ENCODE results near the gene SFTPA2.
A peak's percentile ranks its signal among the peaks of the same experiment; 100 is the strongest.
"Not testable (repeated sequence)": the region's sequence is repeated elsewhere in the genome, so short reads cannot be mapped to it uniquely, and the experiment has no call there.

Gene SFTPA2

GRCh38 chr10:79560160-79560709, at the start of gene SFTPA2:
TSS of gene SFTPA2 (minus strand) at chr10:79560407. CDS start at chr10:79559483, 924 bp downstream.
- DNase-seq (ENCODE audit: low read depth in 1 of 2, low spot score in 1 of 2): no peak

- DNase-seq (ENCODE audit: low read depth in 1 of 2, low spot score in 1 of 2): no peak
Measured at GRCh38 chr10:79608505-79609375, 48.5 kb upstream of the SFTPA2 start.

GRCh38 chr10:79605308-79605707, 45.1 kb upstream of the SFTPA2 start:
- DNase-seq (ENCODE audit: low read depth in 1 of 2, low spot score in 1 of 2): no peak

- DNase-seq (ENCODE audit: low read depth in 1 of 2, low spot score in 1 of 2): no peak
Measured at GRCh38 chr10:79604294-79604693, 44.1 kb upstream of the SFTPA2 start.

GRCh38 chr10:79602953-79603352, 42.7 kb upstream of the SFTPA2 start:
- no peak for DNase-seq (ENCODE audit: low read depth in 1 of 2, low spot score in 1 of 2)

GRCh38 chr10:79601939-79602338, 41.7 kb upstream of the SFTPA2 start:
- DNase-seq (ENCODE audit: low read depth in 1 of 2, low spot score in 1 of 2): no peak

GRCh38 chr10:79599644-79600043, 39.4 kb upstream of the SFTPA2 start:
- DNase-seq (ENCODE audit: low read depth in 1 of 2, low spot score in 1 of 2): not testable (repeated sequence)

GRCh38 chr10:79595510-79595909, 35.3 kb upstream of the SFTPA2 start:
- no peak for DNase-seq (ENCODE audit: low read depth in 1 of 2, low spot score in 1 of 2)

GRCh38 chr10:79594565-79594964, 34.4 kb upstream of the SFTPA2 start:
- DNase-seq (ENCODE audit: low read depth in 1 of 2, low spot score in 1 of 2): not testable (repeated sequence)

GRCh38 chr10:79593377-79593776, 33.2 kb upstream of the SFTPA2 start:
- DNase-seq (ENCODE audit: low read depth in 1 of 2, low spot score in 1 of 2): no peak

- no peak for DNase-seq (ENCODE audit: low read depth in 1 of 2, low spot score in 1 of 2)
Measured at GRCh38 chr10:79588800-79589199, 28.6 kb upstream of the SFTPA2 start.

GRCh38 chr10:79586933-79587332, 26.7 kb upstream of the SFTPA2 start:
- no peak for DNase-seq (ENCODE audit: low read depth in 1 of 2, low spot score in 1 of 2)

GRCh38 chr10:79585870-79586527, 25.8 kb upstream of the SFTPA2 start:
- DNase-seq (ENCODE audit: low read depth in 1 of 2, low spot score in 1 of 2): no peak

- no peak for DNase-seq (ENCODE audit: low read depth in 1 of 2, low spot score in 1 of 2)
Measured at GRCh38 chr10:79583488-79584024, 23.3 kb upstream of the SFTPA2 start.

- DNase-seq (ENCODE audit: low read depth in 1 of 2, low spot score in 1 of 2): not testable (repeated sequence)
Measured at GRCh38 chr10:79582954-79583353, 22.7 kb upstream of the SFTPA2 start.

- DNase-seq (ENCODE audit: low read depth in 1 of 2, low spot score in 1 of 2): no peak
Measured at GRCh38 chr10:79582096-79582495, 21.9 kb upstream of the SFTPA2 start.

GRCh38 chr10:79581044-79581443, 20.8 kb upstream of the SFTPA2 start:
- no peak for DNase-seq (ENCODE audit: low read depth in 1 of 2, low spot score in 1 of 2)

- no peak for DNase-seq (ENCODE audit: low read depth in 1 of 2, low spot score in 1 of 2)
Measured at GRCh38 chr10:79579361-79579760, 19.2 kb upstream of the SFTPA2 start.

GRCh38 chr10:79570624-79571023, 10.4 kb upstream of the SFTPA2 start:
- DNase-seq (ENCODE audit: low read depth in 1 of 2, low spot score in 1 of 2): not testable (repeated sequence)

GRCh38 chr10:79563426-79563825, 3.2 kb upstream of the SFTPA2 start:
- no peak for DNase-seq (ENCODE audit: low read depth in 1 of 2, low spot score in 1 of 2)

- peak; percentile 23 to 26 for DNase-seq (ENCODE audit: low read depth in 1 of 2, low spot score in 1 of 2)
Measured at GRCh38 chr10:79562135-79562756, 2.0 kb upstream of the SFTPA2 start.
